ENCODE data around the gene BCAS3. TPM values are rescaled to one million over a fixed set of nuclear protein-coding genes. Genes with fewer than 3 reads are reported as not detected.
"Not testable (repeated sequence)": the region's sequence is repeated elsewhere in the genome, so short reads cannot be mapped to it uniquely, and the experiment has no call there.

Gene BCAS3
- total RNA-seq, 2 experiments from 2014 or later = 5.1 to 6.9 TPM

- POLR2A ChIA-PET = no interaction called here
- Mint-ChIP-seq H3K27ac (no peak overlapping the region), H3K27me3 (no peaks in the 10 kb centered on the region), H3K36me3 (ENCODE audit: low read depth) (no peaks in the 10 kb centered on the region), H3K9me3 (no peaks in the 10 kb centered on the region), H3K4me1 (ENCODE audit: low read depth) (no peaks in the 10 kb centered on the region), H3K4me3 (no peak overlapping the region)
- CTCF ChIA-PET = no interaction called here
- no peak for TF ChIP-seq CTCF (IDR thresholded peaks at IDR 0.05)
- ATAC-seq (no peak), DNase-seq (no peak)
- intact Hi-C loops (cut with micrococcal nuclease) = no loop called here
Measured at GRCh38 chr17:60933739-60934138, 256.1 kb downstream of the BCAS3 start.

GRCh38 chr17:60934723-60935122, 257.1 kb downstream of the BCAS3 start:
- Mint-ChIP-seq H3K36me3 (ENCODE audit: low read depth) (no peaks in the 10 kb centered on the region), H3K27me3 (no peaks in the 10 kb centered on the region), H3K27ac (no peak overlapping the region), H3K9me3 (no peaks in the 10 kb centered on the region), H3K4me1 (ENCODE audit: low read depth) (no peaks in the 10 kb centered on the region), H3K4me3 (no peak overlapping the region)
- no peak for ATAC-seq
- no peak for TF ChIP-seq CTCF (IDR thresholded peaks at IDR 0.05)
- ChIA-PET CTCF (no interaction called here), POLR2A (no interaction called here)
- no peak for DNase-seq
- intact Hi-C loops (cut with micrococcal nuclease) = no loop called here

GRCh38 chr17:60935991-60936390, 258.3 kb downstream of the BCAS3 start:
- H3K4me1 Mint-ChIP-seq (ENCODE audit: low read depth); DNase-seq; CTCF ChIA-PET; H3K9me3 Mint-ChIP-seq; intact Hi-C loops (cut with micrococcal nuclease); H3K36me3 Mint-ChIP-seq (ENCODE audit: low read depth); ATAC-seq; H3K4me3 Mint-ChIP-seq; H3K27ac Mint-ChIP-seq; H3K27me3 Mint-ChIP-seq; POLR2A ChIA-PET: not testable (repeated sequence)

GRCh38 chr17:60939318-60939717, 261.7 kb downstream of the BCAS3 start:
- Mint-ChIP-seq H3K4me3 (no peak overlapping the region), H3K36me3 (ENCODE audit: low read depth) (no peaks in the 10 kb centered on the region), H3K27me3 (no peaks in the 10 kb centered on the region), H3K9me3 (no peaks in the 10 kb centered on the region), H3K27ac (no peak overlapping the region), H3K4me1 (ENCODE audit: low read depth) (no peaks in the 10 kb centered on the region)
- DNase-seq (no peak), ATAC-seq (no peak)
- POLR2A ChIA-PET = no interaction called here
- CTCF ChIA-PET = interaction anchor here (1.5 kb wide), 1 partner anchor 12 kb away, joined by 5 read pairs; no protein-coding TSS in a partner anchor
- TF ChIP-seq CTCF (IDR thresholded peaks at IDR 0.05) = no peak
- intact Hi-C loops (cut with micrococcal nuclease) = no loop called here

- intact Hi-C loops (cut with micrococcal nuclease) = no loop called here
- H3K9me3 Mint-ChIP-seq = no peaks in the 10 kb centered on the region
- ChIA-PET CTCF (no interaction called here), POLR2A (no interaction called here)
- no peak for ATAC-seq
- no peak overlapping the region for H3K27ac Mint-ChIP-seq
- H3K4me1 Mint-ChIP-seq (ENCODE audit: low read depth) = no peaks in the 10 kb centered on the region
- no peaks in the 10 kb centered on the region for H3K27me3 Mint-ChIP-seq
- no peak for DNase-seq
- no peaks in the 10 kb centered on the region for H3K36me3 Mint-ChIP-seq (ENCODE audit: low read depth)
- TF ChIP-seq CTCF (IDR thresholded peaks at IDR 0.05) = no peak
- H3K4me3 Mint-ChIP-seq = no peak overlapping the region
Measured at GRCh38 chr17:60941028-60941427, 263.4 kb downstream of the BCAS3 start.

- H3K4me3 Mint-ChIP-seq = no peak overlapping the region
- intact Hi-C loops (cut with micrococcal nuclease) = no loop called here
- H3K4me1 Mint-ChIP-seq (ENCODE audit: low read depth) = no peaks in the 10 kb centered on the region
- TF ChIP-seq CTCF (IDR thresholded peaks at IDR 0.05) = no peak
- H3K27ac Mint-ChIP-seq = no peak overlapping the region
- no peak for DNase-seq
- H3K36me3 Mint-ChIP-seq (ENCODE audit: low read depth) = no peaks in the 10 kb centered on the region
- no peaks in the 10 kb centered on the region for H3K9me3 Mint-ChIP-seq
- CTCF ChIA-PET = no interaction called here
- no peak for ATAC-seq
- no peaks in the 10 kb centered on the region for H3K27me3 Mint-ChIP-seq
- POLR2A ChIA-PET = no interaction called here
Measured at GRCh38 chr17:60941571-60941970, 263.9 kb downstream of the BCAS3 start.

Measured in activated CD8-positive, alpha-beta T cell treated with anti-CD3 and anti-CD28 coated beads for 36 hours (primary cell).